ENCODE results near the gene CD300H.
"Not testable (repeated sequence)": the region's sequence is repeated elsewhere in the genome, so short reads cannot be mapped to it uniquely, and the experiment has no call there.

The CD300H gene

DNA sequence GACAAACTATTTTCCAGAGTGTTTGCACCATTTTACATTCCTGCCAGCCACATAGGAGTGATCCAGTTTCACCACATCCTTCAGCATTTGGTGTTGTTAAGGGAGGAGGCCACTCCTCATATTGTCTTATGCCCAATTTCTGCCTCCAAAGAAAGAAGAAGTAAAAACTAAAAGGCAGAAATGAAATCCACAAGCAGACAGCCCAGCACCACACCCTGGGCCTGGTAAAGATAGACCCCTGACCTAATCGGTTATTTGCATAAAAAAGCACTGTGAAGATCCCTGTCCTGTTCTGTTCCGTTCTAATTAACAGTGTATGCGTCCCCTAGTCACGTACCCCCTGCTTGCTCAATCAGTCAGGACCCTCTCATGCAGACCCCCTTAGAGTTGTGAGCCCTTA lies 8.9 kb downstream of the CD300H start:
- H3K9ac ChIP-seq (ENCODE audit: low read length in 5 of 5); H3K36me3 ChIP-seq (ENCODE audit: control insufficient read depth in 5 of 5, insufficient read depth in 5 of 5, low read length in 5 of 5); H3K4me1 ChIP-seq (ENCODE audit: control insufficient read depth in 5 of 5, insufficient read depth in 5 of 5, low read length in 5 of 5): not testable (repeated sequence)

DNA sequence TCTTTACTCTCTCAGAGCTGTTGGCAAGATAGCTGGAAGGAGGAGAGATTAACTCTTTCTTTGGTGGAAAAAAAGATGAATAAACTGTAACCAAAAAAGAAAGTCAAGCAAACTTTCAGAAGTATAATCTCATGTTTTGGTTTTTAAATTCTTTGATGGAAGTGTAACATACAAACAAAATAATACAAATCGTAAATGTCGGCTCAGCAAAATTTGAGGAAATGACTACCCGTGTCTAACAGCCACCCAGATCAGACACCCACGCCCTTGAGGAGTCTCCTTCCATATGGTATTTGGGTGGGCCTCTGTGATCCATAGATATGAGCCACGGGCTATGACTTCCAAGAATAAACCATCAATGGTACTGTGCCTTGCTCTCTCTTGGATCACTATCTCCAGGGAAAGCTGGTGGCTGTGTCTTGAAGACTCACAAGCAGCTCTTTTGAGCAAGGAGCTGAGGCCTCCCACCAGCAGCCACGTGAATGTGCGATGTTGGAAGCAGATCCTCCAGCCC lies 11.8 kb downstream of the CD300H start:
- H3K9me3 ChIP-seq (ENCODE audit: control insufficient read depth in 5 of 5, low read length in 5 of 5): no peaks in the 10 kb centered on the region
- H3K4me3 ChIP-seq (ENCODE audit: low read depth in 1 of 5, low read length in 5 of 5): no peak overlapping the region
- H3K27ac ChIP-seq (ENCODE audit: low read depth, low read length): no peak overlapping the region
- H3K27me3 ChIP-seq (ENCODE audit: control insufficient read depth in 5 of 5, insufficient read depth in 4 of 5, low read length in 5 of 5): peaks cover 4 to 7% (median 5%) of the 10 kb centered on the region in 5 donors
- peaks cover 0 to 5% (median 0%) of the 10 kb centered on the region in 5 donors for H3K4me1 ChIP-seq (ENCODE audit: control insufficient read depth in 5 of 5, insufficient read depth in 5 of 5, low read length in 5 of 5)
- no peak overlapping the region for H3K9ac ChIP-seq (ENCODE audit: low read length in 5 of 5)
- H3K36me3 ChIP-seq (ENCODE audit: control insufficient read depth in 5 of 5, insufficient read depth in 5 of 5, low read length in 5 of 5): no peaks in the 10 kb centered on the region

More for the DNA sequence above, 8.9 kb downstream of the CD300H start:
- H3K27ac ChIP-seq (ENCODE audit: low read depth, low read length); H3K9me3 ChIP-seq (ENCODE audit: control insufficient read depth in 5 of 5, low read length in 5 of 5); H3K4me3 ChIP-seq (ENCODE audit: low read depth in 1 of 5, low read length in 5 of 5): not testable (repeated sequence)
- peaks cover 0 to 10% (median 6%) of the 10 kb centered on the region in 5 donors for H3K27me3 ChIP-seq (ENCODE audit: control insufficient read depth in 5 of 5, insufficient read depth in 4 of 5, low read length in 5 of 5)

DNA sequence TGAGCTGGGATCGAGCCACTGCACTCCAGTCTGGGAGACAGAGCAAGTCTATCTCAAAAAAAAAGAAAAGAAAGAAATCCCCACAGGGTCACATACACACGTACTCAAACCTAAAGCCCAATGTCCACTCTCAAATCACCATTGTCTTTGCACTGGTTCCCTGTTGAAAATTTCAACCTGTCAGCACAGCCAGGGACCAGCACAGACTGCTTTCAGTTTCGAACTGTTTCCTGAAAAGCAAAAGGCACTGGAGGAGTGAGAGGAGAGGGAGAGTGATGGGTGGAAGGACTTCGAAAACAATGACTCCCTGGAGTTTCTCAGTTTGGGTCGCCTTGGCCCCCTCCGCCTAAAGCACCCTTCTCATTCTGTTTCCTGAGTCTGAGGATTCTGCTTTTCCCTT lies 12.4 kb downstream of the CD300H start:
- Histone ChIP-seq H3K4me1 (ENCODE audit: control insufficient read depth in 5 of 5, insufficient read depth in 5 of 5, low read length in 5 of 5) (peaks cover 0 to 5% (median 0%) of the 10 kb centered on the region in 5 donors), H3K9me3 (ENCODE audit: control insufficient read depth in 5 of 5, low read length in 5 of 5) (no peaks in the 10 kb centered on the region), H3K36me3 (ENCODE audit: control insufficient read depth in 5 of 5, insufficient read depth in 5 of 5, low read length in 5 of 5) (no peaks in the 10 kb centered on the region), H3K27ac (ENCODE audit: low read depth, low read length) (no peak overlapping the region), H3K27me3 (ENCODE audit: control insufficient read depth in 5 of 5, insufficient read depth in 4 of 5, low read length in 5 of 5) (peaks cover 4 to 12% (median 9%) of the 10 kb centered on the region in 5 donors), H3K4me3 (ENCODE audit: low read depth in 1 of 5, low read length in 5 of 5) (no peak overlapping the region), H3K9ac (ENCODE audit: low read length in 5 of 5) (no peak overlapping the region)

DNA sequence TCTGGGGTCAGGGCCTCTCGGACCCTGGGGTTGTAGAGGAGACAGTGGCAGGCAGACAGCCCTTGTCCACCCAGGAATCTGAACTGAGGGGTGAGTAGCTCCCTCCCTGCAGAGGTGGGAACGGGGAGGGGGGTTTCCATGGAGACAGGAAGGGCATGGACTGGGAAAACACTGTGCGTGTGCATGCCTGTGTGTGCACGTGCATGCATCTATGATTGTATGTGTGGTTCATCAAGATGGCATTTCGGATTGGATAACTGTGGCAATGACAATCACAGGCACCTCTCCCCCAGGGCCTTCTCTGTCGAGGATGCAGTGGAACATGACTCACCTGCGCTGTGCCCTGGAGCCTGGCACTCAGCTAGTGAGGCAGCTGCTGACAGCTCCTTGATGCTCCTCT lies 15.3 kb downstream of the CD300H start:
- Histone ChIP-seq H3K9me3 (ENCODE audit: control insufficient read depth in 5 of 5, low read length in 5 of 5) (no peaks in the 10 kb centered on the region), H3K36me3 (ENCODE audit: control insufficient read depth in 5 of 5, insufficient read depth in 5 of 5, low read length in 5 of 5) (no peaks in the 10 kb centered on the region), H3K27ac (ENCODE audit: low read depth, low read length) (no peak overlapping the region), H3K27me3 (ENCODE audit: control insufficient read depth in 5 of 5, insufficient read depth in 4 of 5, low read length in 5 of 5) (peaks cover 10 to 23% (median 18%) of the 10 kb centered on the region in 5 donors), H3K4me3 (ENCODE audit: low read depth in 1 of 5, low read length in 5 of 5) (no peak overlapping the region), H3K9ac (ENCODE audit: low read length in 5 of 5) (no peak overlapping the region), H3K4me1 (ENCODE audit: control insufficient read depth in 5 of 5, insufficient read depth in 5 of 5, low read length in 5 of 5) (peaks cover 0 to 5% (median 0%) of the 10 kb centered on the region in 5 donors)

DNA sequence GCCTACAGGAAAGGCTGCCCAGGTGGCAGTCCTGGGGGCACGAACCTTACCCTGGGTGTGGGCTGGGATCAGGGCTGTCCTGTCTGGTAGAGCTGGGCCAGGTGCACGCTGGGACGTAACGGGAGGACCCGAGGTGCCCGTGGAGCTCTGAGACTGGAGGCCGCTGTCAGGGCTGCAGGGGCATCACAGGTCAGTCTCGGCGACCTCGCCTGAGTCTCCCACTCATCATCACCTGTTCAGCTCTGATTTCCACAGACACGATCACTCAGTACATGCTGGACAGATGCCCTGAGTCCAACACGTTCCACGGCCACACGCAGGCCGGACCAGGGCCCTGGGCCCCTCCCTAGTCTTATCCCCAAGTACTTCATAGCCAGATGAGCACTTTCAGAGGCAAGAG lies 16.7 kb downstream of the CD300H start:
- Histone ChIP-seq H3K27me3 (ENCODE audit: control insufficient read depth in 5 of 5, insufficient read depth in 4 of 5, low read length in 5 of 5) (peaks cover 10 to 23% (median 18%) of the 10 kb centered on the region in 5 donors), H3K4me3 (ENCODE audit: low read depth in 1 of 5, low read length in 5 of 5) (no peak overlapping the region), H3K9me3 (ENCODE audit: control insufficient read depth in 5 of 5, low read length in 5 of 5) (no peaks in the 10 kb centered on the region), H3K9ac (ENCODE audit: low read length in 5 of 5) (no peak overlapping the region), H3K4me1 (ENCODE audit: control insufficient read depth in 5 of 5, insufficient read depth in 5 of 5, low read length in 5 of 5) (peaks cover 0 to 13% (median 0%) of the 10 kb centered on the region in 5 donors), H3K27ac (ENCODE audit: low read depth, low read length) (no peak overlapping the region), H3K36me3 (ENCODE audit: control insufficient read depth in 5 of 5, insufficient read depth in 5 of 5, low read length in 5 of 5) (no peaks in the 10 kb centered on the region)

DNA sequence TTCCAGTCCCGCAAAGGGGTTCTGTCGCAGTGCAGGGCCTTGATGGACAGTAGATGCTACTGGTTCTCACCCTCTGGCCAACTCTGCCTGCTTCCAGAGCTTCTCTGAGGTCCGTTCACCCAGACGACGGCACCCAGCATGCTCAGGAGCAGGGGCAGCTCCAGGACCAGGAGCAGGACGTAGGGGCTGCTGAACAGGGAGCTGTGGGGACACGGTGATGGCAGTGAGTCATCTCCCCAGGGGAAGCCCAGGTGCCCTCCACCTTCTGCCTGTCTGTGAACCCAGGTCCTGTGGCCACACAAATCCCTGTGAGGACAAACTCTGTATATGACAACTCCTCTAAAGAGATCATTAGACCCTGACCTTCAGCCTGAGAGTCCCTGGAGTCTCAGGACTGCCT lies 18.0 kb downstream of the CD300H start:
- Histone ChIP-seq H3K36me3 (ENCODE audit: control insufficient read depth in 5 of 5, insufficient read depth in 5 of 5, low read length in 5 of 5) (no peaks in the 10 kb centered on the region), H3K27me3 (ENCODE audit: control insufficient read depth in 5 of 5, insufficient read depth in 4 of 5, low read length in 5 of 5) (peaks cover 10 to 23% (median 18%) of the 10 kb centered on the region in 5 donors), H3K27ac (ENCODE audit: low read depth, low read length) (no peak overlapping the region), H3K9ac (ENCODE audit: low read length in 5 of 5) (no peak overlapping the region), H3K4me3 (ENCODE audit: low read depth in 1 of 5, low read length in 5 of 5) (no peak overlapping the region), H3K4me1 (ENCODE audit: control insufficient read depth in 5 of 5, insufficient read depth in 5 of 5, low read length in 5 of 5) (peaks cover 0 to 22% (median 0%) of the 10 kb centered on the region in 5 donors), H3K9me3 (ENCODE audit: control insufficient read depth in 5 of 5, low read length in 5 of 5) (no peaks in the 10 kb centered on the region)

DNA sequence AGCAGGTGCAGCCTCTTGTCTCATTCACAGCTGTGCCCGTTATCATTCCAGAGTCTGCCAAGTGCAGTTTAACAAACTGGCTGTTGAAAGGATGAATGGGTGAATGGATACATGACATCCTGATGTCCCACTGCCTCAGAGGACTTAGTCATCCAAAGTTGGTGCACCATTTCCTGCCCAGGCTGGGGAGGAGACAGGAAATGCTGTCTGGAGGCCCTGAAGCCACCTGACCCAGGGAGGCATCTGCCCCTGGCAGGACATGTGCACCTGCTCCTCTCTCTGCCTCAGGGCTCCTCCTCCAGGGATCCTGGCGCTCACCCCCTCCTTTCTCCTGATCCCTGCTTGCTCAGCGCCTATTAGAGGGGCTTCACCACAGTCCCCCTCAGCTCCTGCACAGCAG lies 19.6 kb downstream of the CD300H start:
- Histone ChIP-seq H3K9me3 (ENCODE audit: control insufficient read depth in 5 of 5, low read length in 5 of 5) (no peaks in the 10 kb centered on the region), H3K36me3 (ENCODE audit: control insufficient read depth in 5 of 5, insufficient read depth in 5 of 5, low read length in 5 of 5) (no peaks in the 10 kb centered on the region), H3K4me1 (ENCODE audit: control insufficient read depth in 5 of 5, insufficient read depth in 5 of 5, low read length in 5 of 5) (peaks cover 0 to 23% (median 0%) of the 10 kb centered on the region in 5 donors), H3K27ac (ENCODE audit: low read depth, low read length) (no peak overlapping the region), H3K27me3 (ENCODE audit: control insufficient read depth in 5 of 5, insufficient read depth in 4 of 5, low read length in 5 of 5) (peaks cover 10 to 23% (median 20%) of the 10 kb centered on the region in 5 donors), H3K4me3 (ENCODE audit: low read depth in 1 of 5, low read length in 5 of 5) (no peak overlapping the region), H3K9ac (ENCODE audit: low read length in 5 of 5) (no peak overlapping the region)

DNA sequence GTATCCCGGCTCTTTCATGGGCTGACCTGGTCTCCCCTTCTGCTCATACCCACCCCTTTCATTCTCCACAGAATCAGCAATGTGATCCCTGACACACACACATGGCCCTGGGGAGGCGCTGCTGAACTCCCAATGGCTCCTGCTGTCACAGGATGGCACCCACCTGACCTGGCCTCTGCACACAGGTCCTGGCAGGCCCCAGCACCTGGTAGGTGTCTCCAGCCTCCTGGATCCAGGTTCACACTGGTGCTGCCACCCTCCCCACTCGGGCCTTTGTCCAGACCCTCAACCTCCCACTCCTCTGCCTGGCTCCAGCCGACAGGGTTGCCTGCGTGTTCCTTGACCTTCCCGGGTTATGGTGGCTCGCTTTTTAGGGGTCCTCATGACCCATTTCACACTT lies 20.0 kb downstream of the CD300H start:
- Histone ChIP-seq H3K4me3 (ENCODE audit: low read depth in 1 of 5, low read length in 5 of 5) (no peak overlapping the region), H3K36me3 (ENCODE audit: control insufficient read depth in 5 of 5, insufficient read depth in 5 of 5, low read length in 5 of 5) (no peaks in the 10 kb centered on the region), H3K9ac (ENCODE audit: low read length in 5 of 5) (no peak overlapping the region), H3K4me1 (ENCODE audit: control insufficient read depth in 5 of 5, insufficient read depth in 5 of 5, low read length in 5 of 5) (peaks cover 0 to 23% (median 0%) of the 10 kb centered on the region in 5 donors), H3K27ac (ENCODE audit: low read depth, low read length) (no peak overlapping the region), H3K9me3 (ENCODE audit: control insufficient read depth in 5 of 5, low read length in 5 of 5) (no peaks in the 10 kb centered on the region), H3K27me3 (ENCODE audit: control insufficient read depth in 5 of 5, insufficient read depth in 4 of 5, low read length in 5 of 5) (peaks cover 10 to 23% (median 19%) of the 10 kb centered on the region in 5 donors)

DNA sequence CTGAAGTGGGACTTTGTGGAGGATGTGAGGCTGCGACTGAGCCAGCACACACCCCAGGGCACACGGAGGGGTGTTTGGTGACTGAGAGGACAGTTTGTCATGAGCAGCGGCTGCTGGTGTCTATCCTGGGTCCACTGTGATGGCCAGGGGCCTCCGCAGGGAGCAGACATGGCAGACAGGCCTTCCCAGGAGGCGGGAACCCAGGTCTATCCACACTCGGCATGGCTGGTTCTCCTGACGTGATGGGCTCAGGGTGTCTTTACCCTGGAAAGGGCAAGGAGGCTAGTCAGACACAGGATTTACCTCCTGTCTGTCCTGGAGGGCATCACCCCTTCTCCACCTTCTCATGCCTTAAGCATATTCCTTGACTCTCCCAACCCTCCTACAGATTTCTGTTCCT lies 20.7 kb downstream of the CD300H start:
- H3K36me3 ChIP-seq (ENCODE audit: control insufficient read depth in 5 of 5, insufficient read depth in 5 of 5, low read length in 5 of 5): no peaks in the 10 kb centered on the region
- H3K4me3 ChIP-seq (ENCODE audit: low read depth in 1 of 5, low read length in 5 of 5): no peak overlapping the region
- no peaks in the 10 kb centered on the region for H3K9me3 ChIP-seq (ENCODE audit: control insufficient read depth in 5 of 5, low read length in 5 of 5)
- no peak overlapping the region for H3K27ac ChIP-seq (ENCODE audit: low read depth, low read length)
- H3K4me1 ChIP-seq (ENCODE audit: control insufficient read depth in 5 of 5, insufficient read depth in 5 of 5, low read length in 5 of 5): peaks cover 0 to 23% (median 0%) of the 10 kb centered on the region in 5 donors
- H3K27me3 ChIP-seq (ENCODE audit: control insufficient read depth in 5 of 5, insufficient read depth in 4 of 5, low read length in 5 of 5): peaks cover 8 to 23% (median 18%) of the 10 kb centered on the region in 5 donors
- no peak overlapping the region for H3K9ac ChIP-seq (ENCODE audit: low read length in 5 of 5)

DNA sequence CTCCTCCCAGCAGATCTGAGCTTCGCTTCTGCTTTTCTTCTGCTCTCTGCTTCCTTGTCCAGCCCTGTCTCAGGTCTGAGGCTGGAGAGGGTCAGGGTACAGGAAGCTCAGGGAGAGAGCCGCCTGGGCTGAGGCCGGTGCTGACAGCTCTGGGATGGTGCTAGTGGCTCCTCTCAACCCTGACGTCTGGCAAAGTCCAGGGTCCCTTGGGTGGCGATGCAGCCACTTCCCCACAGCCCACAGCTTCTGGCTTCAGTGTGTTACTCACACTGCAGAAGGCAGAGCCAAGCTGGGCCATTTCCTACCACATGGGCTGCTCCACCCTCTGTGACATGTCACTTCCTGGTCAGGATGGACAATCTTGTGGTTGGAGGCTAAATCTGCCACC lies 21.5 kb downstream of the CD300H start, which contains the start of gene CD300C:
TSS of gene CD300C (minus strand) at position 273 of the 388 bp plus-strand sequence. CDS start 333 bp downstream, outside the sequence.
- peak within 1 kb of the TSS; percentile 10 to 38 (median 37) for H3K4me3 ChIP-seq (ENCODE audit: low read depth in 1 of 5, low read length in 5 of 5)
- H3K4me1 ChIP-seq (ENCODE audit: control insufficient read depth in 5 of 5, insufficient read depth in 5 of 5, low read length in 5 of 5): peaks cover 0 to 23% (median 0%) of the 10 kb centered on the region in 5 donors
- H3K27ac ChIP-seq (ENCODE audit: low read depth, low read length): no peak within 1 kb of the TSS
- no peaks in the 10 kb centered on the region for H3K36me3 ChIP-seq (ENCODE audit: control insufficient read depth in 5 of 5, insufficient read depth in 5 of 5, low read length in 5 of 5)
- H3K9me3 ChIP-seq (ENCODE audit: control insufficient read depth in 5 of 5, low read length in 5 of 5): no peaks in the 10 kb centered on the region
- H3K9ac ChIP-seq (ENCODE audit: low read length in 5 of 5): peak within 1 kb of the TSS in 1 of 5 donors; percentile 22
- H3K27me3 ChIP-seq (ENCODE audit: control insufficient read depth in 5 of 5, insufficient read depth in 4 of 5, low read length in 5 of 5): peaks cover 6 to 18% (median 13%) of the 10 kb centered on the region in 5 donors

Measured in subcutaneous abdominal adipose tissue (tissue), 5 donors.